Testis (tissue), 2 donors: ENCODE data around the gene MEGF8.

Source experiments
- CTCF ChIP-seq, 3 experiments: fragments of 450-650 bp in 2 of 3; fragments of 200-600 bp in 1 of 3; sonication (generic) in 1 of 3; IDR thresholded peaks; one replicate each; pipeline ENCODE4 v1.5.1; 2016 to 2019; ENCODE audit warnings: antibody characterized with exemption in 3 of 3, mild to moderate bottlenecking in 2 of 3, moderate library complexity in 1 of 3
- POLR2A ChIP-seq: fragments of 450-650 bp; IDR thresholded peaks from one replicate; pipeline ENCODE4 v1.6.1; 2017; ENCODE audit warnings: antibody characterized with exemption, mild to moderate bottlenecking, moderate library complexity

GRCh38 chr19:42420055-42420544, 94.7 kb downstream of the MEGF8 start:
- TF ChIP-seq POLR2A (no peak), CTCF (IDR thresholded peaks at IDR 0.05) (peak in 2 of 3 experiments; percentile 28 to 55)
